Jurkat, Clone E6-1 (cell line): ENCODE measurements around the gene ILK.

Experiments
- DNase-seq: peaks from one replicate; pipeline ENCODE4 v3.0.0-alpha.2; 2011; ENCODE audit warnings: low read depth, low spot score
- H3K4me3 ChIP-seq: 2 replicates; pipeline ENCODE4 v1.5.1; 2011; ENCODE audit warnings: mild to moderate bottlenecking, low read length, control low read depth, moderate library complexity

Gene ILK

GRCh38 chr11:6648501-6648900 is 44.9 kb downstream of the ILK start:
- no peak for DNase-seq

GRCh38 chr11:6650104-6650503 is 46.5 kb downstream of the ILK start:
- DNase-seq, result no peak
- no peak overlapping the region for H3K4me3 ChIP-seq

More at GRCh38 chr11:6648501-6648900, 44.9 kb downstream of the ILK start:
- no peak overlapping the region for H3K4me3 ChIP-seq

GRCh38 chr11:6650980-6651379 is 47.4 kb downstream of the ILK start:
- H3K4me3 ChIP-seq, result no peak overlapping the region
- no peak for DNase-seq

GRCh38 chr11:6652182-6652581 is 48.6 kb downstream of the ILK start:
- no peak for DNase-seq
- H3K4me3 ChIP-seq, result no peak overlapping the region

DNA sequence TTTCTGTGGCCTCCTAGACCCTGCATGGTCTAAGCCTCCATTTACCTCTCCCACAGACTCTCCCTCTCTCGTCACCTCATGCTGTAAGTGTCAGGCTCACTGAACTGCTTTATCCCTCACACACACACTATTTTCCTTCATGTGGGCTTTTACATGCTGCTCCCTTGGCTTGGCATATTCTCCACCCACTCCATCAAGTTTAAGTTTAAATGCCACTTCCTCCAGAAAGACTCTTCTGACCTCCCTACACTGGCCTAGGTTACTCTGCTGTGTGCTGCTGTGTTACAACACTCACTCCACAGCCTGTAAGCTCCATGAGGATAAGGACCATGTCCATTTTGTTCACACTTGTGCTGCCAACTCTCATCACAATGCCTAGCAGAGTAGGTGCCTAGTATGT is 49.5 kb downstream of the ILK start:
- DNase-seq, result no peak
- no peak overlapping the region for H3K4me3 ChIP-seq

DNA sequence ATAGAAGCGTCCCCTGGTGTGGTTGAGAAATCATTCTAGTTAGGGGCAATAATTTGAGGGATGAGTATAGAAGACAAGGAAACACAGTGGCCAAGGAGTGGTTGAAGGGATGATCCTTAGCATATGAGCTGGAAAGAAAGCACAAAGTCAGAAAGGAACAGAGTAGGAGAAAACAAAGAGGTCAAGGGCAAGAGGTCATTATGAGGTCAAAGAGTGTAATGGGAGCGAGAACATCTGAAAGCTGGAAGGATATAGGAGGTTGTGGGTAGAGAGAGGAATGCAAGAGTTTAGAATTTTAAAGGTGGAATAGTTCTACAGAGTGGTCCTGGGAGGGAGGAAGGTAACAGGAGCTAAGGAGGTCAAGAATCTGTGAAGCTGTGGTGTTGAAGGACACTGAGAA is 50.1 kb downstream of the ILK start:
- H3K4me3 ChIP-seq, result no peak overlapping the region
- DNase-seq, result no peak

DNA sequence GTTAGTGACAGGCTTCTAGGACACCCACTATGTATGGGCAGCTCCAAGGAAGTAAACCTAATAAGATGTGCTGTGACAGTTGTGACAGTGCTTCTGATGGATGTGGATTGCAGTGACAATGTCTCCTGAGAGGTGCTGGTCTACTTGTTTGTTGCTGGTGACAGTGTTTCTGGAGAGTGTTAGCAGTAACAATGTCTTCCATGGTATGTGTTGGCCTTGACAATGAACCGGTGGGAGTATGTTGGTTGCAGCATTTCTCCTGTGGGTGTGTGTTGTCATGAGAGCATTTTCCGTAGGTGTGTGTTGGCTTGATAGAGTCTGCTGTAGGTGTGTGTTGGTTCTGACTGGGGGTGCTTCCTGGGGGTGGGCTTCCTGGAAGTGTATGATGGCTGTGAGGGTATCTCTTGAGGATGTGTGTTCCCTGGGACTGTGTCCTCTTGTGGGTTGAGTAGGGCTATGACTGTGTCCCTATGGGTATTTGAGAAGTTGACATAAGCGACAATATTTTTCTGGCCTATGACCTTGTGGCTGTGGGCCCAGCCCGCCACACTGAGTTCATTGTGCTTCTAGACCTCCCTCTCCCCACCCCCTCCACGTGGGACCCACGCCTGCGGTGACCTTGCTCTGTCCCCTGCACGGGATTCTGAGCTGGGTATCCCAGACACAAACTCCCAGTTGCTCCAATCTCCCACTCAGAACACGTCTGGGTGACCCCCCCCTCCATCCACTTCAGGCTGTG is 50.9 kb downstream of the ILK start:
- no peak for DNase-seq

GRCh38 chr11:6655020-6655789 is 51.6 kb downstream of the ILK start:
- no peak overlapping the region for H3K4me3 ChIP-seq
- no peak for DNase-seq

More for the DNA sequence above, 50.9 kb downstream of the ILK start:
- no peak overlapping the region for H3K4me3 ChIP-seq

DNA sequence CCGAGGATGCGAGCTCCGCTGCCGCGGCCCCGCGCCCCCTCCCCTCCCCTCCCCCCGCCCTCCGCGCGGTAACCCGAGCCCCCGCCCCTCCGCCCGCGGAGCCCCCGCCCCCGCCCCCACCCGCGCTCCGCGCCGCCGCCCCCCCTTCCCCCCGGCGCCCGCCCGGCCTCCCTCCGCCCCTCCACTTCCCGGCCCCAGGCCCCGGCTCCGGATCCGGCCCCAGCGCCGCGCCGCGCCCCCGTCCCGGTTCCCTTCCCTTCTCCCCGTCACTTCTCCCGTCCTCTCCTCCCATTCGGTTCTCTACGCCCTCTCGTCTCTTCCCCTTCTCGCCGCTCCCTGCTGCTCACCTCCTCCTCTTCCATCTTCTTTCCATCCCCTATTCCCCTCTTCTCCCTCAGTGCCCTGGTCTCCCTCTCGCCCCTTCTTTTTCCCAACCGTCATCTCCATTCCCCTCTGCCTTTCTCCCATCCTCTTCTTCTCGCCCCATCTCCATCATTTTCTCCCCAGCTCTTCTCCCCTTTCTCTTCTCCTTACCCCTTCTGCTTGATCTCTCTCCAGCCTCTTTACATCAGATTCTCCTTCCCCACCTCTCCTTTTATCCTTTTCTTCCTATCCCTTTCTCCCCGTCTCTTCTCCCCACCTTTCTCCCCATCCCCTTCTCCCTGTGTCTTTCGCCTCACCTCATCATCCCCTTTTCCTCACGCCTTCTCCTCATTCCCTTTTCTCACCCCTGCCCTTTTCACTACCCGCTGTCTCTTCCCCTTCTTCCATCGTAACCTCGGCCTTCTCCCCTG is 52.4 kb downstream of the ILK start, which contains the start of gene DCHS1:
Gene DCHS1 (minus strand): TSS at position 20 of the 794 bp plus-strand sequence. CDS start 14,196 bp downstream, outside the sequence.
- H3K4me3 ChIP-seq, result no peak within 1 kb of the TSS
- DNase-seq, result no peak

- no peak overlapping the region for H3K4me3 ChIP-seq
- DNase-seq, result no peak
Observed at GRCh38 chr11:6656584-6656915, 53.0 kb downstream of the ILK start.

- H3K4me3 ChIP-seq, result no peak overlapping the region
- DNase-seq, result no peak
Observed at GRCh38 chr11:6656936-6657335, 53.4 kb downstream of the ILK start.

DNA sequence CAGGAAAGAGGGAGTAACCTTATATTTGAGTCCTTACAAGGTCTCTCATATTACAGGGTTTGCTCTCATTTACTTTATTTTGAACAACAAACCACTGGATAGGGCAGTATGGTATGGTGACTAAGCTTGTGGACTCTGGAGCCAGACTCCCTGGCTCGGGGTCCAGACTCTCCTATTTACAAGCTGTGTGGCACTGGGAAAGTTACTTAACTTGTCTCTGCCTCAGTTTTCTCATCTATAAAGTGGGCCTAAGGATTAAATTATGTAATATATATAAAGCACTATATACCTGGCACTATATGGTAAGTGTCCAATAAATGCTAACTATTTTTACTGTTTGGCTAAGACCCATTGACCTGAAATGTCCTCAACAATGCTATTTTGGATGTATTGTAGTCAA is 53.8 kb downstream of the ILK start:
- no peak for DNase-seq
- H3K4me3 ChIP-seq, result no peak overlapping the region

- no peak overlapping the region for H3K4me3 ChIP-seq
- DNase-seq, result no peak
Observed at GRCh38 chr11:6658647-6659046, 55.1 kb downstream of the ILK start.
